HFF-Myc (cell line): ENCODE results near the gene ARSB.
A peak's percentile ranks its signal among the peaks of the same experiment; 100 is the strongest.

ENCODE experiments used
- DNase-seq: peaks from one replicate; pipeline ENCODE4 v3.0.0-alpha.2; 2011; ENCODE audit warnings: low read depth; ENCODE audit errors: extremely low read depth
- H3K4me3 ChIP-seq: replicated peaks from 2 replicates; pipeline ENCODE4 v1.5.1; 2011; ENCODE audit warnings: low read depth, mild to moderate bottlenecking, control low read depth, low read length
- TF ChIP-seq, protein P1 (sequence below): IDR thresholded peaks from 2 replicates; pipeline ENCODE4 v1.5.1; 2012; ENCODE audit warnings: mild to moderate bottlenecking, low read depth, low read length, control low read depth; ENCODE audit errors: missing control alignments

The ARSB gene

DNA sequence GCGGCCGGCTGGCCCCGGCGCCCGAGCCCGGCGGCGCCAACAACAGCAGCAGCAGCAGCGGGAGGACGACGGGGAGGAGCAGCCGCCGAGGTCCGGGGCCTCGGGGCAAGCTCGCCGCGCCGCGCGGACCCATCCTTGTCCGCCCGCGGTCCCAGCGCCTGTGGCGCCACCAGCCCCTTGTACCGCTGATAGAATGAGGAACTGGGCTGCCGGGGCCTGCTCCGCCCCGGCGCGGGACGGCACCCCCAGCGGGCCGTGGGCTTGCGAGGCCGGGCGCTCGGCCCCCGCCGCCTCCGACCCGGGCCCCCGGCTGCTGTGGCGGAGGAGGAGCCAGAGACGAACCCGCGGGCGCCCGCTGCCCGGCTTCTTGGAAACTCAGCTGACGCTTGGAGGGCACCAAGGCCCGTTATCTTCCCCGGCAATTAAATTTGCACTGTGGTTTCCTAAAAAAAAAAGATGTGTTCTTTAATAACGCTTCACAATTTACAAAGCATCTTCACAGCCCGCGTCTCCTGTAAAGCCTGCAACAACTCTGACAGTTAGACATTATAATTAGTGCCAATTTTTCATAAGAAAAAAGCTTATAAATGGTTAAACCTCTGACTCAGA, at the start of gene ARSB:
Gene ARSB, minus strand, starts transcription at position 195 of the 609 bp plus-strand sequence. Its CDS starts 62 bp downstream, at position 133.
- TF ChIP-seq, protein P1, sequence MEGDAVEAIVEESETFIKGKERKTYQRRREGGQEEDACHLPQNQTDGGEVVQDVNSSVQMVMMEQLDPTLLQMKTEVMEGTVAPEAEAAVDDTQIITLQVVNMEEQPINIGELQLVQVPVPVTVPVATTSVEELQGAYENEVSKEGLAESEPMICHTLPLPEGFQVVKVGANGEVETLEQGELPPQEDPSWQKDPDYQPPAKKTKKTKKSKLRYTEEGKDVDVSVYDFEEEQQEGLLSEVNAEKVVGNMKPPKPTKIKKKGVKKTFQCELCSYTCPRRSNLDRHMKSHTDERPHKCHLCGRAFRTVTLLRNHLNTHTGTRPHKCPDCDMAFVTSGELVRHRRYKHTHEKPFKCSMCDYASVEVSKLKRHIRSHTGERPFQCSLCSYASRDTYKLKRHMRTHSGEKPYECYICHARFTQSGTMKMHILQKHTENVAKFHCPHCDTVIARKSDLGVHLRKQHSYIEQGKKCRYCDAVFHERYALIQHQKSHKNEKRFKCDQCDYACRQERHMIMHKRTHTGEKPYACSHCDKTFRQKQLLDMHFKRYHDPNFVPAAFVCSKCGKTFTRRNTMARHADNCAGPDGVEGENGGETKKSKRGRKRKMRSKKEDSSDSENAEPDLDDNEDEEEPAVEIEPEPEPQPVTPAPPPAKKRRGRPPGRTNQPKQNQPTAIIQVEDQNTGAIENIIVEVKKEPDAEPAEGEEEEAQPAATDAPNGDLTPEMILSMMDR: no peak
- DNase-seq: no peak
- H3K4me3 ChIP-seq: peak within 1 kb of the TSS; percentile 55

DNA sequence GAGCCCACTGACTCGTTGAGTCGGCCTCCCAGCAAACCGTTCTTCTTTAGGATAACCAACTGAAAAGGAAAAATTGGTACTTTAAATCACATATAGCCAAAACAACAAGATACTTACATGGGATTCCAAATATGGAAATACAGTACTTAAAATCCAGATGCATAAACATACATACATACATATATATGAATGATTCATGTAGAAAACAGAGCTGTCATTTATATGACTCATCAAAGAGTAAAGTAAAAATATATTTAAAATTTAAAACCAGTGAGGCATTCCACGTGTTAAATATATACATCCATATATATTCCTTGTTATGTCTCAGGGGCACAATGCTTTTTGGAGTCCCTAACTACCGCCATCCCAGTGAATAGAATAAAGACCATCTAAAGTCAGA, 47.7 kb upstream of the ARSB start:
- H3K4me3 ChIP-seq: no peak overlapping the region
- no peak for DNase-seq
- TF ChIP-seq, protein P1: no peak

DNA sequence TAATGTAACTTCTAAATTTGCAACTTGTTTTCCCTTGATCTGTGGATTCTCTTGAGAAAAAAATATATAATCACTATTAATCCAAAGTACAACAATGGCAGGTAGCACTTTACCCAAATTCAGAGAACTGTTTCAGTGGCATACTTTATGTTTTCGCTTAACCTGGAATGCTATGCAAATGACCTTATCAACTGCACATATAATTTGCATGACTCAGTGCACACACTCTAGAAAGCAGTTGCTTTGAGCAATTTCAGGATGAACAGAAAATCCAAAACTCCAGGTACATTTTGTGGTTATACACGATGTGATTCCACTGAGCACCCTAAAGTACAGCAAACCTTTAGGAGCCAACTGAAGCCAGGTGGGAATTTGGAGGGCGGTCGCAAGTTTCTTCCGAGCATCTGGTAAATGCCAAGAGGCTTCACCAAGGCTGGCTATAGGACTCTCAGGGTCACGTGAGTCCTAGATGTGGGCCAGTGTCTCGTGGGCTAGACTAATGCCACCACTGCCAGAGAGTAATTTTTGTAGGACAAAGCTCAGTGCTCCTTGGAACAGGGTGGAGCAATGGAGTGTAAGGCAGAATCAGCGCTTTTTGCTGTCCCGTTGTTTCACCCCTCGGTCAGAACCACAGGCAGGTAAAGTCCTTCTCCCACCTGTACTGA, 47.1 kb upstream of the ARSB start:
- TF ChIP-seq, protein P1: no peak
- H3K4me3 ChIP-seq: no peak overlapping the region
- DNase-seq: no peak

DNA sequence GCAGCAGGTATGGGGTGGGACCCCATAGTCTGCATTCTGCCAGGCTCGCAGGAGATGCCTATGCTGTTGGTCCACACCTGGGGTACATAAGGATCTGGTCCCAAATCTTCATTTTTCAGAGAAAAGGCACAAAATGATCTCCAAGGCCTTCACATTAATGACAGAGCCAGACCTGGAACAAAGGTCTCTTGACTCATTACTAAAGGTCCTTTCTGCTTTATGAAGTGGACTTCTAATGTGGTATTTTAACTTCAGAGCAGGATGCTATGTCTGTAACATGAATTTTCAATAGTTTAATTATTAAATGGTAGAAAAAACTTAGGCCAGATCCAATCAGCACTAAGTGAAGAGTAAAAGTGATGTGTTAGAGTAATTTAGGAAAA, 46.4 kb upstream of the ARSB start:
- H3K4me3 ChIP-seq: no peak overlapping the region
- DNase-seq: no peak
- TF ChIP-seq, protein P1: no peak

DNA sequence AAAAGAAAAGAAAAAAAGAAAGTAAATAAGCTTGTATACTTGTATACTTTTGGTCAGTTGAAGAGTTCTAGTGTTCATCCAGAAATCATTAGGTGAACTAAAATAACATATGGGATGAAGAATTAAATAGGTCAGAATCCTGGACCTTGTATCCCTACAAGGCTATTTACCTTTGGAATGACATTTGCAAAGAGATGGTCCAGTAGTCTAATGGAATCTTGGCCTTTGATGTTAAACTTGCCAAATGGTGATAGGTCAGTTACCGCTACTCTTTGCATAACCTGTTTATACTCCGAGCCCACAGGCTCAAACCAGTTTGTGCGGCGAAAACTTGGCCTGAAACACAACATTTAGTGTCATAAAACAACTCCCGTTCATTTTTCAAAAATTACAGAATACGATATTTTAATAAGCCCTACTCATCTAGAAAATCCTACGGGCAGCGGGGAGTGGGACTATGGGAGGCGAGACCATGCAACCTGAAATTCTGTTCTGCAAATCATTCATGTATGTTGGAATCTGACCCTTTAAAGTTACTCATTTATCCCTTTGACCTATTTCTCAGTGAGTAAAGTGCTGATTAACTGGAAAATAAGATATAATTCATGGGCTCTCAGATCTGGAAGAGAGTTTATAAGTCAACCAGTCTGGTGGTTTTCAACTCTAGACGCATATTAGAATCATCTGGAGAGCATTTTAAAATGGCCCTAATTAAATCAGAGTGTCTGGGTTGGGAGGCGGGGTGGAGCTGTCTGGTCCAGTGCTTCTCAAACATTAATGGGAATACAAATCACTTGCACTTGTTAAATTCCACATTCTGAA, 45.8 kb upstream of the ARSB start:
- TF ChIP-seq, protein P1: no peak
- DNase-seq: no peak
- H3K4me3 ChIP-seq: no peak overlapping the region

DNA sequence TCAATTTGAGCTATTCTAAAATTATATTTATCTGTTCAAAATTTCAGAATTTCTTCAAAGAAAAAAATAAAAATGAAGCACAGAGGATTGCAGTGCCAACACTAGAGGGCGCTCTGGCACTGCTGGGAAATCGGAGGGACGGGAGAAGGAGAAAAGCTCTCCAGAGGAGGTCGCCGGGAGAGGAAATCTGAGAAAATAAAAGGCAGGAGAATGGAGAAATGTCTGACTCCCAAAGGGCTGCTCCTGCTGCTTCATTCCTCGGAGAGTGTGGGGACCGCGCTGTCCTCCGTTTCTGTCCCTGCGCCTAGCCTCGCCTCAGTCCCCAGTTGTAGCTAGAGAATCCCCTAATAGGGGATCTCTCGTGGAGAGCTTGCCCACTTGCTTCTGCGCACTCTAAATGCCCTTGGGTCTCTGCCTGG, 40.0 kb upstream of the ARSB start:
- DNase-seq: peak; percentile 22
- peak overlapping the region; percentile 23; the same call in 1 of the 2 replicates for H3K4me3 ChIP-seq

More for the DNA sequence above, 40.0 kb upstream of the ARSB start:
- TF ChIP-seq, protein P1: peak; percentile 89
